OCI-LY7 (cell line): ENCODE data around the gene LRRC7. TPM values are rescaled to one million over a fixed set of nuclear protein-coding genes. Genes with fewer than 3 reads are reported as not detected.

ENCODE experiments used
- BruUV-seq: library from RNA; stranded (reverse); fragments of 400-500 nt; replicated peaks from 2 replicates; lab custom pipeline; 2021; lab: Mats Ljungman, UMichigan
- CTCF ChIA-PET: fragments of 300-600 bp; sonication (Branson Sonifier 250); formaldehyde crosslinking; loops from one replicate; lab custom pipeline; 2022; ENCODE audit warnings: antibody characterized with exemption; ENCODE audit not compliant: unreplicated experiment; lab: Charles Lee
- POLR2A ChIA-PET: fragments of 300-600 bp; sonication (Branson Sonifier 250); formaldehyde crosslinking; loops from one replicate; lab custom pipeline; 2022; ENCODE audit warnings: antibody characterized with exemption; lab: Charles Lee
- DNase-seq: peaks from one replicate; pipeline ENCODE4 v3.0.0-alpha.2; 2015; ENCODE audit warnings: low spot score
- H2AFZ ChIP-seq: fragments of 200-600 bp; sonication (generic), shearing (Covaris generic); 2 replicates; pipeline ENCODE4 v1.6.1; 2014; ENCODE audit warnings: mild to moderate bottlenecking, antibody characterized with exemption, low read length, moderate library complexity
- H3K27ac ChIP-seq: fragments of 200-600 bp; sonication (generic); 2 replicates; pipeline ENCODE4 v1.5.1; 2014; ENCODE audit warnings: mixed run types, low read depth, mild to moderate bottlenecking, moderate library complexity, low read length, inconsistent platforms; ENCODE audit not compliant: poor library complexity, severe bottlenecking
- H3K36me3 ChIP-seq: fragments of 200-600 bp; sonication (generic); 2 replicates; pipeline ENCODE4 v1.6.1; 2014; ENCODE audit warnings: mild to moderate bottlenecking, antibody characterized with exemption, low read length, moderate library complexity, mixed read lengths; ENCODE audit not compliant: insufficient read depth
- H3K4me1 ChIP-seq: fragments of 200-600 bp; sonication (generic); 2 replicates; pipeline ENCODE4 v1.5.1; 2014; ENCODE audit warnings: mild to moderate bottlenecking, low read length; ENCODE audit not compliant: insufficient read depth, poor library complexity, severe bottlenecking
- H3K4me2 ChIP-seq: fragments of 200-600 bp; sonication (generic); 2 replicates; pipeline ENCODE4 v1.6.1; 2014; ENCODE audit warnings: mild to moderate bottlenecking, low read length
- H3K4me3 ChIP-seq: fragments of 200-600 bp; sonication (generic); 2 replicates; pipeline ENCODE4 v1.5.1; 2014; ENCODE audit warnings: mild to moderate bottlenecking, low read depth, low read length; ENCODE audit not compliant: poor library complexity, severe bottlenecking
- H3K79me2 ChIP-seq: fragments of 200-600 bp; sonication (generic); 2 replicates; pipeline ENCODE4 v1.6.1; 2016; ENCODE audit warnings: low read depth, mild to moderate bottlenecking, low read length, moderate library complexity, mixed read lengths; ENCODE audit not compliant: insufficient read depth
- H3K9me2 ChIP-seq: fragments of 200-600 bp; sonication (generic); 2 replicates; pipeline ENCODE4 v1.6.1; 2016; ENCODE audit warnings: mild to moderate bottlenecking, low read length, mixed read lengths; ENCODE audit not compliant: insufficient read depth
- H3K9me3 ChIP-seq: fragments of 200-600 bp; sonication (generic); 2 replicates; pipeline ENCODE4 v1.6.1; 2014; ENCODE audit warnings: mild to moderate bottlenecking, mixed run types, low read length, mixed read lengths
- H4K20me1 ChIP-seq: fragments of 200-600 bp; sonication (generic); 2 replicates; pipeline ENCODE4 v1.6.1; 2014; ENCODE audit warnings: mild to moderate bottlenecking, antibody characterized with exemption, low read length, moderate library complexity, mixed read lengths; ENCODE audit not compliant: insufficient read depth
- CTCF ChIP-seq: fragments of 200-600 bp; sonication (generic); conservative IDR thresholded peaks from 2 replicates; pipeline ENCODE4 v1.5.1; 2014; ENCODE audit warnings: mild to moderate bottlenecking, antibody characterized with exemption, low read length, moderate library complexity, mixed read lengths
- EZH2phosphoT487 ChIP-seq: fragments of 200-600 bp; sonication (generic); IDR thresholded peaks from 2 replicates; pipeline ENCODE4 v1.6.1; 2018; ENCODE audit warnings: low read depth, borderline replicate concordance, mild to moderate bottlenecking, mixed run types, antibody characterized with exemption, low read length, moderate library complexity, mixed read lengths
- intact Hi-C: fragments of 100-400 bp; cut with micrococcal nuclease; formaldehyde crosslinking; loops from one replicate; pipeline ENCODE4 v1.10.0; 2022; ENCODE audit not compliant: unreplicated experiment
- total RNA-seq, 2 experiments: library from RNA; depleted of rRNA in 1 of 2; stranded (reverse); fragments of >200 nt in 1 of 2; shearing (Covaris generic) in 1 of 2; gene quantifications; 2 replicates each; pipeline ENCODE4 v1.2.3, GENCODE V29; 2014 to 2022

Gene LRRC7
- total RNA-seq, 2 experiments from 2014 or later: not detected

- CTCF ChIA-PET: no interaction called here
- no TSS peak for BruUV-seq
- TF ChIP-seq EZH2phosphoT487 (no peak), CTCF (no peak)
- Histone ChIP-seq H2AFZ (no peak overlapping the region), H3K79me2 (no peaks in the 10 kb centered on the region), H3K9me3 (no peaks in the 10 kb centered on the region), H4K20me1 (no peaks in the 10 kb centered on the region), H3K9me2 (no peaks in the 10 kb centered on the region), H3K4me1 (no peaks in the 10 kb centered on the region), H3K36me3 (no peaks in the 10 kb centered on the region), H3K27ac (no peak overlapping the region), H3K4me2 (no peak overlapping the region), H3K4me3 (no peak overlapping the region)
- DNase-seq: no peak
- POLR2A ChIA-PET: no interaction called here
- intact Hi-C loops: no loop called here
Observed at GRCh38 chr1:69858534-69858933, 290.8 kb downstream of the LRRC7 start.

GRCh38 chr1:69861641-69862040, 293.9 kb downstream of the LRRC7 start:
- TF ChIP-seq CTCF: no peak
- TF ChIP-seq EZH2phosphoT487: no peak
- Histone ChIP-seq H3K9me2 (no peaks in the 10 kb centered on the region), H4K20me1 (no peaks in the 10 kb centered on the region), H2AFZ (no peak overlapping the region), H3K79me2 (no peaks in the 10 kb centered on the region), H3K36me3 (no peaks in the 10 kb centered on the region), H3K9me3 (no peaks in the 10 kb centered on the region), H3K4me3 (no peak overlapping the region), H3K27ac (no peak overlapping the region), H3K4me2 (no peak overlapping the region), H3K4me1 (no peaks in the 10 kb centered on the region)
- CTCF ChIA-PET: no interaction called here
- no TSS peak for BruUV-seq
- intact Hi-C loops: no loop called here
- POLR2A ChIA-PET: no interaction called here
- no peak for DNase-seq

GRCh38 chr1:69862906-69863305, 295.2 kb downstream of the LRRC7 start:
- no TSS peak for BruUV-seq
- no peak overlapping the region for H3K27ac ChIP-seq
- no peak for DNase-seq
- intact Hi-C loops: no loop called here
- no peaks in the 10 kb centered on the region for H4K20me1 ChIP-seq
- ChIA-PET POLR2A (interaction anchor here (0.7 to 0.9 kb wide), 2 partner anchors 11 to 583 kb away, joined by 3 to 4 read pairs; no protein-coding TSS in a partner anchor), CTCF (no interaction called here)
- H3K36me3 ChIP-seq: no peaks in the 10 kb centered on the region
- H3K4me3 ChIP-seq: no peak overlapping the region
- H3K4me2 ChIP-seq: no peak overlapping the region
- TF ChIP-seq CTCF (no peak), EZH2phosphoT487 (no peak)
- no peaks in the 10 kb centered on the region for H3K4me1 ChIP-seq
- no peaks in the 10 kb centered on the region for H3K9me2 ChIP-seq
- no peak overlapping the region for H2AFZ ChIP-seq
- no peaks in the 10 kb centered on the region for H3K79me2 ChIP-seq
- H3K9me3 ChIP-seq: no peaks in the 10 kb centered on the region
